ENCODE results near the gene TNIK. TPM values are rescaled to one million over a fixed set of nuclear protein-coding genes. Genes with fewer than 3 reads are reported as not detected.

Gene TNIK
- polyA plus RNA-seq, 1 donor from 2014 or later = 19.3 TPM

DNA sequence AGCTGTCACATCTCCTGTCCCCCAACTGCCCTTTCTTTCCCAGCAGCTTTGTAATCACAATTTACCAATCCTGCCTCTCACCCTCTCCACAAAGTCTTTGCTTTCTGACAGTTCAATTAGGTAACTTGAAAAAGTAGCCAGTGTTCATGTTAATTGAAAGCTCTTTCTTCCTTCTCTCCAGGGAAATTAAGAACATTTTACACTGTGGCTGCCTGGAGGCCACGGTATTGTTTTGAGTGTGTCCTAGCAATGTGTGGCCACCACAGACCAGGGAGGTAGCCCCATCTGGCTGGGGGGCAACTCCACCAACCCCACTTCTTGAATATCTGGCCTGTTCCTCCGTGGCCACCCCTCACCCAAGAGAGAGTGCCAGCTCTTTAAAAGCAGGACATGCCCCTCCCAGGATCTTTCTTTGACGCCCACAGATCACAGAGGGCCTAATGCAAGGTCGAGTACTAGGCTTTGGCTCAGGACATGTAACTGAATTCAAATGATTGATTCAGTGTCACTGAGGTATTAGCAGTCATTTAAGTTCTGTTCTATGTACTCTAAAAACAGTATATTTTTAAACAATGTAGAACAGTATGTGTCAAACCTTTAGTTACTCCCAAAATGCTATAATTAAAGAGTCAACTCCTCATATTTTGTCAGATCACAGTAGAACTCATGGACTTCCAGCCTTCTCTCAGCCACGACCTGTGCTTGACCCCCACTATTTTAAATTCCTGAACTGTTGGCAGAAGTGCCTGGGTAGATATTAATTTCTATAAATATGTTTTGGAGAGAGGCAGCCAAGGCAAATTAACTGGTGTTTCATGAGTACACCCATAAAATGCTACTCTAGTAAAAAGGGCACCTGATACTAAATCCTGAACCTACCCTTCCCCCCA is 164.5 kb downstream of the TNIK start:
- no peak overlapping the region for H3K4me3 ChIP-seq (ENCODE audit: low read length)
- H3K9me3 ChIP-seq (ENCODE audit: low read length) = no peaks in the 10 kb centered on the region
- no peak for TF ChIP-seq MXI1 (conservative IDR thresholded peaks at IDR 0.05; ENCODE audit: poor library complexity, severe bottlenecking)
- no peak for TF ChIP-seq REST (IDR thresholded peaks at IDR 0.05; ENCODE audit: borderline replicate concordance)
- TF ChIP-seq EZH2 (IDR thresholded peaks at IDR 0.05; ENCODE audit: borderline replicate concordance, insufficient read depth, low read length, poor library complexity, severe bottlenecking) = no peak
- TF ChIP-seq TAF1 (IDR thresholded peaks at IDR 0.05; ENCODE audit: low read depth) = no peak
- no peak for TF ChIP-seq RAD21 (conservative IDR thresholded peaks at IDR 0.05)
- no peak for TF ChIP-seq SMC3 (conservative IDR thresholded peaks at IDR 0.05; ENCODE audit: poor library complexity)
- no peak for TF ChIP-seq CTCF (IDR thresholded peaks at IDR 0.05; ENCODE audit: poor library complexity, severe bottlenecking)
- no peak for TF ChIP-seq EP300 (conservative IDR thresholded peaks at IDR 0.05; ENCODE audit: poor library complexity, severe bottlenecking)
- no peak for TF ChIP-seq POLR2AphosphoS5 (IDR thresholded peaks at IDR 0.05)
- no peaks in the 10 kb centered on the region for H4K20me1 ChIP-seq (ENCODE audit: insufficient read depth)
- no peaks in the 10 kb centered on the region for H3F3A ChIP-seq (ENCODE audit: insufficient read depth, low read length, poor library complexity, severe bottlenecking)
- H3K36me3 ChIP-seq (ENCODE audit: insufficient read depth, low read length) = no peaks in the 10 kb centered on the region
- no peak overlapping the region for H3K9ac ChIP-seq (ENCODE audit: low read length)
- H3K4me2 ChIP-seq (ENCODE audit: low read length) = no peak overlapping the region
- H3K79me2 ChIP-seq (replicated peaks; ENCODE audit: insufficient read depth, low read length) = no peaks in the 10 kb centered on the region
- H3K9me2 ChIP-seq (ENCODE audit: insufficient read depth, low read length) = no peaks in the 10 kb centered on the region
- H2AFZ ChIP-seq (ENCODE audit: low read depth, low read length) = no peak overlapping the region
- H3K27me3 ChIP-seq (ENCODE audit: insufficient read depth, low read depth, low read length) = no peaks in the 10 kb centered on the region
- H3K27ac ChIP-seq (ENCODE audit: low read length) = no peak overlapping the region

- Histone ChIP-seq H3K9me3 (ENCODE audit: low read length) (no peaks in the 10 kb centered on the region), H2AFZ (ENCODE audit: low read depth, low read length) (no peak overlapping the region), H3K4me3 (ENCODE audit: low read length) (no peak overlapping the region), H3K9ac (ENCODE audit: low read length) (no peak overlapping the region), H3K4me2 (ENCODE audit: low read length) (no peak overlapping the region), H3K79me2 (replicated peaks; ENCODE audit: insufficient read depth, low read length) (no peaks in the 10 kb centered on the region), H3K27me3 (ENCODE audit: insufficient read depth, low read depth, low read length) (no peaks in the 10 kb centered on the region), H4K20me1 (ENCODE audit: insufficient read depth) (no peaks in the 10 kb centered on the region), H3K9me2 (ENCODE audit: insufficient read depth, low read length) (no peaks in the 10 kb centered on the region), H3F3A (ENCODE audit: insufficient read depth, low read length, poor library complexity, severe bottlenecking) (no peaks in the 10 kb centered on the region), H3K27ac (ENCODE audit: low read length) (no peak overlapping the region), H3K36me3 (ENCODE audit: insufficient read depth, low read length) (no peaks in the 10 kb centered on the region)
- no peak for TF ChIP-seq RAD21 (conservative IDR thresholded peaks at IDR 0.05)
- TF ChIP-seq TAF1 (IDR thresholded peaks at IDR 0.05; ENCODE audit: low read depth) = no peak
- no peak for TF ChIP-seq POLR2AphosphoS5 (IDR thresholded peaks at IDR 0.05)
Observed at GRCh38 chr3:171293142-171293782, 166.9 kb downstream of the TNIK start.
